Uterus (tissue), 4 donors: ENCODE data around the gene VAC14. TPM values are rescaled to one million over a fixed set of nuclear protein-coding genes. Genes with fewer than 3 reads are reported as not detected.

Source experiments
- DNase-seq, 2 donors: peaks; one replicate each; pipeline ENCODE4 v3.0.0-alpha.2; 2019 to 2020
- H3K27ac ChIP-seq, 2 donors: fragments of 200-600 bp; sonication (generic); 1 replicate in 1 of 2; 2 replicates in 1 of 2; pipeline ENCODE4 v1.5.1; 2016 to 2018
- H3K27me3 ChIP-seq, 2 donors: fragments of 200-600 bp; sonication (generic); one replicate each; pipeline ENCODE4 v1.5.1; 2018 to 2019; ENCODE audit warnings: control low read depth in 1 of 2
- H3K36me3 ChIP-seq, 2 donors: fragments of 200-600 bp; sonication (generic); one replicate each; pipeline ENCODE4 v1.5.1; 2019; ENCODE audit warnings: control low read depth in 1 of 2
- H3K4me1 ChIP-seq, 2 donors: fragments of 200-600 bp; sonication (generic); one replicate each; pipeline ENCODE4 v1.5.1; 2018 to 2019; ENCODE audit warnings: control low read depth in 1 of 2
- H3K4me3 ChIP-seq, 2 donors: fragments of 200-600 bp; sonication (generic); 1 replicate in 1 of 2; 2 replicates in 1 of 2; pipeline ENCODE4 v1.5.1; 2018 to 2019; ENCODE audit warnings: mild to moderate bottlenecking in 1 of 2
- H3K9me3 ChIP-seq, 2 donors: fragments of 200-600 bp; sonication (generic); one replicate each; pipeline ENCODE4 v1.5.1; 2019; ENCODE audit warnings: control low read depth in 1 of 2
- POLR2A ChIP-seq, 2 donors: fragments of 450-650 bp; IDR thresholded peaks; one replicate each; pipeline ENCODE4 v1.6.1; 2016; ENCODE audit warnings: antibody characterized with exemption in 2 of 2, mild to moderate bottlenecking in 1 of 2, moderate library complexity in 1 of 2
- intact Hi-C: fragments of 100-400 bp; cut with DNase I; formaldehyde crosslinking; loops from one replicate; pipeline ENCODE4 v1.15.1; 2023; ENCODE audit warnings: low total_unique reads
- total RNA-seq, 4 donors: library from RNA; depleted of rRNA in 3 of 4; stranded (reverse); fragments of >200 nt in 3 of 4; gene quantifications; one replicate each; pipeline versions ENCODE4 v1.1.0 to v1.2.4, GENCODE V29; 2014 to 2023
- TF ChIP-seq, protein P1 (sequence below), 4 experiments: fragments of 200-600 bp in 2 of 4; fragments of 450-650 bp in 2 of 4; sonication (generic) in 2 of 4; IDR thresholded peaks; one replicate each; pipeline ENCODE4 v1.5.1; 2016 to 2019; ENCODE audit warnings: antibody characterized with exemption in 4 of 4, mild to moderate bottlenecking in 2 of 4, moderate library complexity in 1 of 4
- donor health status: DM: yes; HTN: yes; CAD: no.

The VAC14 gene
- total RNA-seq, 4 donors from 2014 or later: 4.7 to 30.6 (median 17.4) TPM

DNA sequence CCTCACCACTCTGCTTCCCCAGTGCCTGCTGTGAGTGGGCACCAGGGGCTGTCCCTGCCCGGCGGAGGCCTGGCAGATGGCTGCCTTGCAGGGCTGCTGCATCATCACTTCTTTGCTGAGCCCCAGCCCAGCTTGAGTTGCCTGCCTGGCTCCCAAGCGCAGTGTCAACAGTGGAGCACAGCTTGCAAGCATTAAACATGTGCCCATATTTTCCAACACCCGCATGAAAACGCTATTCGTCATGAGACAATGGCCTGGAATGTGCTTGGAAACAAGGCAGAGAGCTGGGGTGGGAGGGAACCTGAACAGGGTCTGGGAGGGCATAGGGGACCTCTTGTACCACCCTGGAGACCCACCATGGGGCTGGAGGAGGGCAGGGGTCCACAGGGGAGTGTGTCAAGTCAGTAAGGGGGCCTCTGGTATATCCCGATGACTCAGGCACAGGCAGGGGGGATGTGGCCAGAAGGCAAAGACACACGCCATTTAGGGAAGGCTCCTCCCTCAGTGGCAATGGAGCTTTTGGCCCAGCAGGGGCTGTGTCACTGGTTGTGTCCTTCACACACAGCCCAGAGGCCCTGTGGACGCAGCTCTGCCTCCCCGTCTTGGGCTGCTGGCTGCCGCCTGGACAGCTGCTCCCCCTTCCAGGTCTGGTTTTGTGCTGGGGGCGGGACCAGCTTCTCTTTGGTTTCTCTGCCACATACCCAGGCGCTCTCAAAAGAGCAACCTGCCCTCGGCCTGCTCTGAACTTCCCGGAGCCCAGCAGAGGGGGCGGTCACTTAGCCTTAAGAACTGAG, 97.7 kb downstream of the VAC14 start:
- DNase-seq: peak; percentile 70 to 78
- intact Hi-C loops: no loop called here
- peaks cover 20 to 21% of the 10 kb centered on the region in 2 donors for H3K4me1 ChIP-seq

DNA sequence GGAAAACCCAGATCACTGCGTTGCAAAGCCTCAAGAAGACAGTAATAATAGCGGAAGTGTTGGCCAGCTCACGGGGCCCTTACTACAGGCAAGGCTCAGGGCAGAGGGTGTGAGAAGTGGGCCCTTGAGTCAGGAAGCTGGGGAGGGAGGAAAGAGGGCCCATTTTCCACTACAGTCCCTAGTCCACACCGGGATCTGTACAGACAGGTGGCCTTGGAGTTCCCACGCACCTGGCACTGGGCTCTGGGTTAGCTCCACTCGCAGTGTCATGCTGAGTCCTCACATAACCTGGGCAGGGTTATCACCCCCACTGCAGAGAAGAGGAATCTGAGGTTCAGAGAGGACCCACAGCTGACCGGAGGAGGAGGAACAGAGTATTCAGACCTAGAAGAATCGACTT, 98.3 kb downstream of the VAC14 start:
- H3K27me3 ChIP-seq: no peaks in the 10 kb centered on the region
- no peak for TF ChIP-seq POLR2A (IDR thresholded peaks at IDR 0.05)
- TF ChIP-seq, protein P1, sequence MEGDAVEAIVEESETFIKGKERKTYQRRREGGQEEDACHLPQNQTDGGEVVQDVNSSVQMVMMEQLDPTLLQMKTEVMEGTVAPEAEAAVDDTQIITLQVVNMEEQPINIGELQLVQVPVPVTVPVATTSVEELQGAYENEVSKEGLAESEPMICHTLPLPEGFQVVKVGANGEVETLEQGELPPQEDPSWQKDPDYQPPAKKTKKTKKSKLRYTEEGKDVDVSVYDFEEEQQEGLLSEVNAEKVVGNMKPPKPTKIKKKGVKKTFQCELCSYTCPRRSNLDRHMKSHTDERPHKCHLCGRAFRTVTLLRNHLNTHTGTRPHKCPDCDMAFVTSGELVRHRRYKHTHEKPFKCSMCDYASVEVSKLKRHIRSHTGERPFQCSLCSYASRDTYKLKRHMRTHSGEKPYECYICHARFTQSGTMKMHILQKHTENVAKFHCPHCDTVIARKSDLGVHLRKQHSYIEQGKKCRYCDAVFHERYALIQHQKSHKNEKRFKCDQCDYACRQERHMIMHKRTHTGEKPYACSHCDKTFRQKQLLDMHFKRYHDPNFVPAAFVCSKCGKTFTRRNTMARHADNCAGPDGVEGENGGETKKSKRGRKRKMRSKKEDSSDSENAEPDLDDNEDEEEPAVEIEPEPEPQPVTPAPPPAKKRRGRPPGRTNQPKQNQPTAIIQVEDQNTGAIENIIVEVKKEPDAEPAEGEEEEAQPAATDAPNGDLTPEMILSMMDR (IDR thresholded peaks at IDR 0.05): no peak
- no peak for DNase-seq
- no peaks in the 10 kb centered on the region for H3K36me3 ChIP-seq
- H3K27ac ChIP-seq: peak overlapping the region; percentile 94 to 96
- intact Hi-C loops: no loop called here
- no peaks in the 10 kb centered on the region for H3K9me3 ChIP-seq
- no peak overlapping the region for H3K4me3 ChIP-seq
- peaks cover 19 to 22% of the 10 kb centered on the region in 2 donors for H3K4me1 ChIP-seq

More for the DNA sequence above, 97.7 kb downstream of the VAC14 start:
- Histone ChIP-seq H3K27me3 (no peaks in the 10 kb centered on the region), H3K27ac (peak overlapping the region; percentile 94 to 96), H3K36me3 (no peaks in the 10 kb centered on the region), H3K4me3 (no peak overlapping the region), H3K9me3 (no peaks in the 10 kb centered on the region)
- no peak for TF ChIP-seq POLR2A (IDR thresholded peaks at IDR 0.05)
- TF ChIP-seq, protein P1 (IDR thresholded peaks at IDR 0.05): peak in 3 of 4 experiments; percentile 19 to 62 (median 30)

DNA sequence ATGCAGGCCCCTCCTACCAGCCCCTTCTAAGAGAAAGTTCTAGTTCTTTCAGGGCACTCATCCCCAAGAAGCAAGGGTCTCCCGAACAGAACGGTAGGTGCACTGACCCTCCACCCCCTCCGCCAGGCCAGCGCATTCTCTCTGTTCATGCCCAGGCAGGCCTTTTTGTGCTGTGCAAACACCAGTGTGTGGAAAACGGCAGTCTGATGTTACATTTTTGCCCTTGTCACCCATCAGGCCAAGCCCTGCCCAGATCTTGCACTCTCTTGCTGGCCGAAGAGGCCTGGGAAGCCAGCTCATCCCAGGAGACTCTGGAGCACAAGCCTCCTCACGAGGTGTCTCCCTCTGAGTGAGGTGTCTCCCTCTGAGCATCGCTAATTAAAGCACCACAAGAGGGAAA, 99.0 kb downstream of the VAC14 start:
- Histone ChIP-seq H3K4me3 (no peak overlapping the region), H3K27ac (peak overlapping the region; percentile 94 to 96), H3K4me1 (peaks cover 16 to 29% of the 10 kb centered on the region in 2 donors), H3K36me3 (no peaks in the 10 kb centered on the region), H3K27me3 (no peaks in the 10 kb centered on the region), H3K9me3 (no peaks in the 10 kb centered on the region)
- TF ChIP-seq, protein P1 (IDR thresholded peaks at IDR 0.05): no peak
- no peak for TF ChIP-seq POLR2A (IDR thresholded peaks at IDR 0.05)
- no peak for DNase-seq
- intact Hi-C loops: no loop called here

DNA sequence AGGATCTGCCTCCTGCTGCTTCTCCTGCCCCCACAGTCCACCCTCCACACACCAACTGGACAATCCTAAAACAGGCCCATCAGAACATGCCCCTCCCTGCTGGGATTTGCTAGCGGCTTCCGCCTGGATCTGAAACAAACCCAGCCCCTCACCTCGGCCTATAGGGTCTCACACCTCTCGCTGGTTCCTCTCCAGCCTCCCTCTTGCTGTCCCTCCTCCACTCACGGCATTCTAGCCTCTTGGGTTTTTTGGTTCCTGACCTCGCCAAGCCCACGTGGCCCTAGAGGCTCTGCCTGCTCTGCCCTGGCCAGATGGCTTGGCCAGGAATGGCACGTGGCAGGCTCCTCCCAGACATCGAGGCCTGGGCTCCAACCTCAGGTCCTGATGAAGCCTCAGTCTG, 99.4 kb downstream of the VAC14 start:
- H3K4me3 ChIP-seq: no peak overlapping the region
- peak overlapping the region; percentile 94 to 96 for H3K27ac ChIP-seq
- H3K27me3 ChIP-seq: no peaks in the 10 kb centered on the region
- DNase-seq: no peak
- peaks cover 15 to 29% of the 10 kb centered on the region in 2 donors for H3K4me1 ChIP-seq
- intact Hi-C loops: no loop called here
- H3K9me3 ChIP-seq: no peaks in the 10 kb centered on the region
- TF ChIP-seq, protein P1 (IDR thresholded peaks at IDR 0.05): no peak
- TF ChIP-seq POLR2A (IDR thresholded peaks at IDR 0.05): no peak
- H3K36me3 ChIP-seq: no peaks in the 10 kb centered on the region

DNA sequence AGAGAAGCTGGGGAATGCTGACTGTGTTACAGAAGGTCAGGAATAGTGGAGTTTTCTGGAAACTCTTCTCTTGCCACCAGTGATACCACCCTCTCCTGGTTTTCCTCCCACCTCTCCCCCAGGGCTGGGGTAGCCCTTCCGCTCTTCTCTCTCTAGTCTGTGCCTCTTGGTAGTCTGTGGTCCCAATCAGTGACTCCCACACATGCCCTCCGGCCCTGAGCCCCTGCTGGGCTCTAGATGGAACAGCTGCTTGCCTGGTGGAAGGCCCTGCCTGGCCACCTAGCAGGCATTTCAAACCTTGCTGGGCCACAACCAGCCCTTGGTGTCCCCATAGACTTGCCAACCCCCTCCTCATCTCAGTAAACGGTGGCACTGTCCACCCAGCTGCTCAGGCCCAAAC, 99.9 kb downstream of the VAC14 start:
- no peaks in the 10 kb centered on the region for H3K27me3 ChIP-seq
- H3K9me3 ChIP-seq: no peaks in the 10 kb centered on the region
- peak overlapping the region; percentile 94 to 96 for H3K27ac ChIP-seq
- DNase-seq: no peak
- H3K4me1 ChIP-seq: peaks cover 11 to 24% of the 10 kb centered on the region in 2 donors
- no peaks in the 10 kb centered on the region for H3K36me3 ChIP-seq
- no peak overlapping the region for H3K4me3 ChIP-seq
- TF ChIP-seq, protein P1 (IDR thresholded peaks at IDR 0.05): no peak
- no peak for TF ChIP-seq POLR2A (IDR thresholded peaks at IDR 0.05)
- intact Hi-C loops: no loop called here
